ENCODE results near the gene CD34.

- no peak for TF ChIP-seq POLR2A (IDR thresholded peaks at IDR 0.05; ENCODE audit: low read length)
- TF ChIP-seq GATA1 (IDR thresholded peaks at IDR 0.05; ENCODE audit: low read depth, low read length), result no peak
These were observed 6.5 kb downstream of the CD34 start for GRCh38 chr1:207904391-207904790.
